Activated naive CD4-positive, alpha-beta T cell treated with anti-CD3 and anti-CD28 coated beads, Interleukin-2, amount 50 U/mL, for 72 hours (primary cell): ENCODE measurements around the gene ABLIM2. TPM values are rescaled to one million over a fixed set of nuclear protein-coding genes. Genes with fewer than 3 reads are reported as not detected.

Source experiments
- ATAC-seq, 2 donors: fragments of 150-1000 bp; cut with Tn5 transposase; 2 replicates each; pipeline ENCODE4 v1.10.0; 2021; ENCODE audit warnings: mild to moderate bottlenecking in 2 of 2, moderate library complexity in 2 of 2
- DNase-seq, 2 donors: peaks; one replicate each; pipeline ENCODE4 v3.0.0; 2021 to 2022; ENCODE audit warnings: low spot score in 2 of 2
- H3K27ac Mint-ChIP-seq, 2 donors: one replicate each; pipeline ENCODE4 v1.8.0; 2022; ENCODE audit warnings: mild to moderate bottlenecking in 2 of 2, mixed read lengths in 2 of 2
- H3K36me3 Mint-ChIP-seq, 2 donors: one replicate each; pipeline ENCODE4 v1.8.0; 2022; ENCODE audit warnings: mixed read lengths in 2 of 2
- H3K9me3 Mint-ChIP-seq, 2 donors: one replicate each; pipeline ENCODE4 v1.8.0; 2022; ENCODE audit warnings: mixed read lengths in 2 of 2
- total RNA-seq, 2 donors: library from RNA; stranded (reverse); gene quantifications; one replicate each; pipeline ENCODE4 v1.2.3, GENCODE V29; 2022

Gene ABLIM2
- total RNA-seq, 2 donors from 2014 or later = 0.27 to 0.41 TPM

DNA sequence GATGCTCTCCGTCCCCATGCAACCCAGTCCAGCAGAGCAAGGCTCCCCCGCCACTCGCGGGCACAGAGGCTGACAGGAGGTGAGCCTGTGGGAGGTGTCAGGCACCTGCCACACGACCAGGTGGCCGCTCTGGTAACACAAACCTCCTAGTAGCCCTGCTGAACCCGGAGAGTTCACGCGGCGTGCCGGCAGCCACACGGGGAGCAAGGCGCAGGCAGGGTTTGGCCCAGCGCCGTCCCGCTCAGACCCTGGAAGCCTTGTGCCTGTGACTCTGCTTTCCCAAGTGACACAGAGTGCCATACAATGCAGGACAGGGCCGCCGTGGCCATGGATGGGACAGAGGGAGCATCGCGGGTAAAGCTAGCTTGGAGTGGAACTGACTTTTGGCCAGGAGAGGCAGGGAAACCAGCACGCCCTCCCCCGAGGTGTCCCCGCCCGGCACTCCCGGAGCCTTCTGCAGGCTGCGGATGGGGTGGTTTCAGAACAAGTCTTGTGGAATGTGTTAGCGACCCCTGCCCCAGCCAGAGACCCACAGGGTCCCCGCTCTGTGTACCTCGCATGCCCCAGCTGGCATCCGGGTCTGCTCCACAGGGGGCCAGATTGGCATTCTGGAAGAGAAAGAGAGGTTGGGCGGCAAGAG is 174.2 kb downstream of the ABLIM2 start:
- Mint-ChIP-seq H3K36me3 (no peaks in the 10 kb centered on the region), H3K9me3 (no peaks in the 10 kb centered on the region), H3K27ac (no peak overlapping the region)
- DNase-seq (no peak), ATAC-seq (no peak)

DNA sequence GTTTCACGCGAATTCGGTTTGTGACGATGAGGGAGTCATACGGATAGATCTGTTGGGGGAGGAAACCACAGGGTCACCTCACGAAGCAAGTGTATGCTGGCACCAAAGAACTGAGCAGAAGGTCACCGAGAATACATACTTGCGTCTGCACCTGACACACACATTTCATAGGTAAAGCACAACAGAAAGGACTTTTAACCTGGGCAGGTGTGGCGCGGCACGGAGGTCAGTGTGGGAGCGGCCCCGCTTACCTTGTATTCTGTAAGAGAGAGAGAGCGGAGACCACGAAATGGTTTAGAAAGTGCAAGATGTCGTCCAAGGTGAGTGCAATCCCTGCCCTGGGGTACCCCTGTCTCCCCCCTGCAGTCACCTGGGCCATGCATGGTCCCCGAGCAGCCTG is 175.3 kb downstream of the ABLIM2 start:
- no peaks in the 10 kb centered on the region for H3K36me3 Mint-ChIP-seq
- no peak for ATAC-seq
- peak overlapping the region in 1 of 2 donors; percentile 84 for H3K27ac Mint-ChIP-seq
- no peak for DNase-seq
- H3K9me3 Mint-ChIP-seq = no peaks in the 10 kb centered on the region

DNA sequence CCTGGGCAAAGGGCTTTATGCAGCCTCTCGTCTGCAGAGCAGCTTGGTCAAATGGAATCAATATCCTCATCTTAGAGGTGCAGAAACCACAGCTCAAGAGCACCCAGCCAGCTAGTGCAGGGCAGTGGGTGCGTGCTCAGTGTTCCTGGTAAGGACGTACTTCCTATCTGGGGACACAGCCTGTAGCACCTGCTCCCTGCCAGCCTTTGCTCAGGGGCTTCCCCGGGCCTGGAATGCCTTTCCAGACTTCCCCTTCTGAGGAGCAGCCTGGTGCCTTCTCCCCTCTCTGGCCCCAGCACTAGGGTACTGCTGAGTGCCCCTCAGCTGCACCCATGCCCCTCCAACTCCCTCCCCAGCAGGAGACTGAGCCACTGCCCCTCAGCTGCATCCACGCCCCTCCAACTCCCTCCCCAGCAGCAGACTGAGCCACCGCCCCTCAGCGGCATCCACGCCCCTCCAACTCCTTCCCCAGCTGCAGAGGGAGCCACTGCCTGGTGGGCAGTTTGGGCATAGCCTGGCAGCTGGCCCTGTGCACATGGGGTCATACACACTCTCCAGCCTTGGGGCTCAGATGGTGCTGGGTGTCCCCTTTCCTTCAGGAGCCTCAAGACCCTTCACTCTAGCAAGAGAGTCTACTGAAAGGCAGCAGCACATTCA is 176.7 kb downstream of the ABLIM2 start:
- ATAC-seq = no peak
- no peak for DNase-seq
- Mint-ChIP-seq H3K27ac (no peak overlapping the region), H3K36me3 (no peaks in the 10 kb centered on the region), H3K9me3 (no peaks in the 10 kb centered on the region)

DNA sequence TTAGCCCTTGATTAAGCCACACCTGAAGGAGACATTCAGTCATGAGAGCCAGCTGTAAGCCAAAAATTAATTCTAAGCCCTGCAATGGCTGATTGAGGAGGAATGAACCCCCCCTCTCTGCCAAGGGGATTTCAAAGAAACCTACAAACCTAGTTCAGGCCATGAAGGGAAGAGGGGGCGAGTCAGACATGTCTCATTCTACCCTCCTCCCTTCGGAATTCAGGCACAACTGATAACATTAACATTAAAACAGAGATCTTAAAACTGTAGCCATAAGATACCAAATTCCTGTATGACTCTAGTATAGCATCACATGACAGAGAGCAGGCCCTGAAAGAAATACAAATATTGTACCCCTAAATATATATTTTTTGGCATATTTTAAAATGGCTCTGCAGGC is 178.6 kb downstream of the ABLIM2 start:
- no peaks in the 10 kb centered on the region for H3K36me3 Mint-ChIP-seq
- H3K9me3 Mint-ChIP-seq = no peaks in the 10 kb centered on the region
- peak overlapping the region in 1 of 2 donors; percentile 86 for H3K27ac Mint-ChIP-seq
- no peak for ATAC-seq
- no peak for DNase-seq

DNA sequence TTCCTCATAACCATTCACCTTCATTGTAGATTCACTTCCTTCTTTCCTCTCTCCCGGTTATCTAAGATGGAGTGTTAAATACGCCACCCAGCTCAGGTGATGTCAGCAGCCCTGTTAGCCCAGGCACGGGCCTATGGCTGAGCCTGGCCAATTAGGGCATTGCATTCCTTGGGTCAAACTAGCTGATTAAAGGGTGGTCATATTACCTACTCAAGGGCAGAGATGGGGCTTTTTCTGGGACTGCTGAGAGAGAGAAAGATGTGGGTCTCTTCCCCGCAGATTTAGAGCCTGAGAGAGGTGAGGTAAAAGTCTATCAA is 179.0 kb downstream of the ABLIM2 start:
- ATAC-seq (no peak), DNase-seq (no peak)
- H3K36me3 Mint-ChIP-seq = no peaks in the 10 kb centered on the region
- peak overlapping the region in 1 of 2 donors; percentile 86 for H3K27ac Mint-ChIP-seq
- H3K9me3 Mint-ChIP-seq = no peaks in the 10 kb centered on the region

DNA sequence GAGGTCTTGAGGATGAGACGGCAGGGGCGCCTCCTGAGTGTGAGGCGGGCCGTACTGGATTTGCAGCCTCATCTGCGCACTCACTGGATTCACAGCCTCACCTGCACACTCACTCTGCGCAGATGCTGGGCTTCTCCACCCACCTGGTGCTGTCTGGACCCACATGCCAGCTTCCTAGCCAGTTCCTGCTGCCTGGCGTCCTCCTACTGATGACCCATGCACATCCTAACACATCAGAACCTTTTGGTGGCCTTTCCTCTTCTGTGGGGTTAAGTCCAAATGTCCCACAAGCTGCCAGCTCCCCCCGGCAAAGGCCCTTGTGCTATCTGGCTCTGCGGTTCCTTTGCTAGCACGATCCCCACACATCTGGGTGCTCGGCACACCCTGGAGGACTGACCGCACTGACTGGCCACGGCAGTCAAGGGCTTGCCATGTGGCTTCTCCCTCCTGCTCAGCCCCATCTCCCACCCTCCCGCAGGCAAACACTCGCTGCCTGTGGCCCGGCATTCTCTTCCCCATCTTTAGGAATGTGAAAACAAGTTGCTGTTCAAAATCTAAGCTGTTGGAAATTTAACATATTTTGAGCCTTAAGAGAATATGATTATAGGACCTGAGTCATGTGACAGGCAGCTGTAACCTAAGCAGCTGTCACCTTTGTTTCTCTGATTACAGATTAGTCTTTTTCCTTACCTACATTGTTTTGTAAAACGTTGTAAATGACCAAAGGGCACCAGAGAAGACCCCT is 179.5 kb downstream of the ABLIM2 start:
- H3K9me3 Mint-ChIP-seq = no peaks in the 10 kb centered on the region
- ATAC-seq = no peak
- DNase-seq = no peak
- H3K36me3 Mint-ChIP-seq = no peaks in the 10 kb centered on the region
- no peak overlapping the region for H3K27ac Mint-ChIP-seq

DNA sequence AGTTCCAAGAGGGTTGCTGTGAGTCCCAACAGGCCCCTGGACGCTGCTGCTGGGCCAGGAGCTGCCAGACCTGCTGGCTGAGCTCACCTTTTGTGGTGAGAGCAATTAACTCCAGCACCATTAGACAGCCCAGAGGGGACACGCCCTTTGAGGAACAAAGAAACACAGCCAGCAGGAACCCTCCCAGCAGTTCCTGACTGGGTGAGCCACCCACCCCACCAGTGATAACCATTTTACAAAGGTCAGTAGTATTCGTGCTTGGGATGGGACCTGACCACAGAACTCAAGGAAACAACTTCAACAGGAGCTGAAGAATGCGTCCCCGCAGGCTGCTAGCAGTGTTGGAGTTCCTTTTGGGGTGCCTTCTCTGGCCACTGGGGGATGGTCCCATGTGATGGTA is 180.1 kb downstream of the ABLIM2 start:
- H3K36me3 Mint-ChIP-seq = no peaks in the 10 kb centered on the region
- no peak for DNase-seq
- ATAC-seq = no peak
- H3K27ac Mint-ChIP-seq = no peak overlapping the region
- H3K9me3 Mint-ChIP-seq = no peaks in the 10 kb centered on the region

DNA sequence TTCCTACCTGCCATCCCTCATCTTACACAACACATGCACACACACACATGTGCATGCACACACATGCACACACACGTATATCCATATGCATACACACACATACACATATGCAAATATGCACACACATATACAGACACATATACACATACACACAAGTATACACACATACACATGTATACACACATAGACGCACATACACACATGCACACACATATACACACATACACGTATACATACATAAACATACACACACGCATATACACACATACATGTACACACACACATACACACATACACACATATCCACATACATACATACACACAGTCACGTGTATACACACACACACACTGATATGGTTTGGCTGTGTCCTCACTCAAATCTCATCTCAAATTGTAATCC is 182.0 kb downstream of the ABLIM2 start:
- no peak for DNase-seq
- ATAC-seq = no peak
- no peaks in the 10 kb centered on the region for H3K9me3 Mint-ChIP-seq
- H3K36me3 Mint-ChIP-seq = peaks cover 0 to 13% of the 10 kb centered on the region in 2 donors
- H3K27ac Mint-ChIP-seq = no peak overlapping the region

DNA sequence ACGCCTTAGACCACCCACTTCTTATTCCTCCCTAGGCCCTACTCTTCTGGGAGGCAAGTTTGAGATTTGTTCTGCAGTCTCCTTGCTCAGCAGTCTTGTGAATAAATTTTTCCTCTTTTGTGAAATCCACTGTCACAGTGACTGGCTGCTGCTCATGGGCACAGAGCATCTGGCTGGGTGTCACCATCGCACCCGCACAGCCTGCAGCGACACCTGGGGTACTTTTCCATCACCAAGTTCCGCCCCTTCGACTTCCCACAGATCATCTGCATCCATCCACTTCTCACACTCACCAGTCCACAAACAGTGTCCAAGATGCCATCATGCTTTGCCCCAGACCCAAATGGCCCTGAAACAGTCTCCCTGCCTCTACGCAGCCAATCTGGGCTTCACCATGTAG is 182.6 kb downstream of the ABLIM2 start:
- ATAC-seq = no peak
- Mint-ChIP-seq H3K9me3 (no peaks in the 10 kb centered on the region), H3K36me3 (peaks cover 0 to 19% of the 10 kb centered on the region in 2 donors), H3K27ac (no peak overlapping the region)
- DNase-seq = no peak

DNA sequence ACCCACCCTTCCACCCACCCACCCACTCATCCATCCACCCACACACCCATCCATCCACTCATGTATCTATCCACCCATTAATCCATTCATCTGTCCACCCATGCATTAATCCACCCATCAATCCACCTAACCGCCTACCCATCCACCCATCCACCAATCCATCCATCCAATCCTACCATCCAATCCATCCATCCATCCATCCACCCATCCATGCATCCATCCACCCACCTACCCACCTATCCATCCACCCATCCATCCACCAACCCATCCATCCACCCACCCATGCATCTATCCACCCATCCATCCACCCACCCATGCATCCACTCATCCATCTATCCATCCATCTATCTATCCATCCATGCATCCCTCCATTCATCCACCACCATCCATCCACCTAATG is 184.2 kb downstream of the ABLIM2 start:
- ATAC-seq (no peak), DNase-seq (no peak)
- H3K27ac Mint-ChIP-seq = no peak overlapping the region
- no peaks in the 10 kb centered on the region for H3K9me3 Mint-ChIP-seq
- H3K36me3 Mint-ChIP-seq = peaks cover 0 to 34% of the 10 kb centered on the region in 2 donors

DNA sequence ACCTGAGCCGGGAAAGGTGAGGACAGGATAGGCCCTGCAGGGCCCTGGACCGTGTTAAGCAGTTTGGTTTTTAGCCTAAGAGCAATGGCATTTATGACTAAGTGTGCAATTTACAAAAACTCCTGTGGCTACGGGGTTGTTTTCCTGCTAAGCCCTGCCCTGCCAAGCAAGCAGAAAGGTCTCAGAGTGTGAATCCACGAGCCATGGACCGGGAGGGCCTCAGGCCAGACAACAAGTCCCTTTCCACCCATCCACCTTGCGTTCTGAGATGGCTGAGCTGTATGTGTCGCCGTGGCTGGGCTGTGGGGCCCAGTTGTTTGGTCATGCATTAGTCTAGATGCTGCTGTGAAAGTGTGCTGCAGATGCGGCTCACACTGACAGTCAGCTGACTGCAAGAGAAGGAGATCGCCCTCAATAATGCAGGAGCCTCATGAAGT is 185.1 kb downstream of the ABLIM2 start:
- Mint-ChIP-seq H3K9me3 (no peaks in the 10 kb centered on the region), H3K36me3 (peaks cover 0 to 35% of the 10 kb centered on the region in 2 donors), H3K27ac (peak overlapping the region; percentile 96)
- no peak for DNase-seq
- peak in 1 of 2 donors; percentile 6 for ATAC-seq

DNA sequence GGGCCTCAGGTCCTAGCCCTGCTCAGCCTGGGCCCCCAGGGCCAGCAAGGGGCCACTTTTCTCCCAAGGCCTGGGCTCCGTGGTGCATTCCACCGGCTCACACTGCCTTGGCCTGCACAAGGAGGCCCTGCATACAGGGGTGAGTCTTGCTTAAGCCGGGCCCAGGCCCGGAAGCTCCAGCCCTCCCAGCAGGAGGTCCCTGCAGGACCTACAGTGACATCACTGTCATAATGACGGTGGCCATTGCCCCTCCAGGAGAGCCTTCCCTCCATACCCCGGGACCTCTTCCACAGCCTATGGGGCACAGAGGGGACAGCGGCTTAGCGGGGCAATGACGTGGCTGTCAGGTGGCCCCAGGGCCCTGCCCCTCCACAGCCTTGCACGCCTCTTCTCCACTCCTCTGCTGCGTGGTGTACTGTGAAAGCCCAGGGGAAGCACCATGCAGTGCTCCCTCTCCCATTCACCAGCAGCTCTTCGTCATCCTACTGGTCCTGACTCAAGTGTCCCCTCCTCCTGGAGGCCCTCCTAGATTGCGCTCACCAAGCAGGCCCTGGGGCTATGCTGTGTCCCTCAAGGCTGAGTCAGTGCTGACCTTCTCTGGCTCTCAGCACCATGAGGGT is 186.6 kb downstream of the ABLIM2 start:
- Mint-ChIP-seq H3K27ac (peak overlapping the region; percentile 96), H3K36me3 (peaks cover 0 to 39% of the 10 kb centered on the region in 2 donors), H3K9me3 (no peaks in the 10 kb centered on the region)
- DNase-seq (no peak), ATAC-seq (peak in 1 of 2 donors; percentile 56)

DNA sequence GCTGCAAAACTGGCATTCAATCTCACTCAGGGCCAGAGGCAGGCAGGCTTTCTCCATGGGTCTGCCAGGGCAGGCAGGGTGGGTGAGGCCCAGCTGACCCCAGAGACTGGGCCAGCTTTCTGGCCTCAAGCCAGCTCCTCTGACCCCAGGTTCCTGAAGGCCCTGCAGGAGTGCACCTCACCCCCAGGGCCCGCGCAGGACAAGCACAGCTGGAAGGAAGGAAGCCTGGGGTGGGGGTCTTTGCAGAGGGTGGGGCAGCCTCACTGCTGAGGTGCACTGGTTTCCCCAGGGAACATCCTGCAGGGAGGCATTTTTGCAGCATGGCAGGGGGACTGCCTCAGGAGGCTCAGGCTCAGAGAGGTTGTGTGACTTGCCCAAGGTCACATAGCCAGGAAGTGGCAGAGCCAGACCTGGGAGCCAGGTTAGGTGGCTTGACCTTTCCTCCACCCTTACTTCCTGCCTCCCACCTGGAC is 187.4 kb downstream of the ABLIM2 start:
- H3K36me3 Mint-ChIP-seq = peaks cover 0 to 39% of the 10 kb centered on the region in 2 donors
- DNase-seq (no peak), ATAC-seq (no peak)
- no peaks in the 10 kb centered on the region for H3K9me3 Mint-ChIP-seq
- peak overlapping the region; percentile 96 to 99 for H3K27ac Mint-ChIP-seq

DNA sequence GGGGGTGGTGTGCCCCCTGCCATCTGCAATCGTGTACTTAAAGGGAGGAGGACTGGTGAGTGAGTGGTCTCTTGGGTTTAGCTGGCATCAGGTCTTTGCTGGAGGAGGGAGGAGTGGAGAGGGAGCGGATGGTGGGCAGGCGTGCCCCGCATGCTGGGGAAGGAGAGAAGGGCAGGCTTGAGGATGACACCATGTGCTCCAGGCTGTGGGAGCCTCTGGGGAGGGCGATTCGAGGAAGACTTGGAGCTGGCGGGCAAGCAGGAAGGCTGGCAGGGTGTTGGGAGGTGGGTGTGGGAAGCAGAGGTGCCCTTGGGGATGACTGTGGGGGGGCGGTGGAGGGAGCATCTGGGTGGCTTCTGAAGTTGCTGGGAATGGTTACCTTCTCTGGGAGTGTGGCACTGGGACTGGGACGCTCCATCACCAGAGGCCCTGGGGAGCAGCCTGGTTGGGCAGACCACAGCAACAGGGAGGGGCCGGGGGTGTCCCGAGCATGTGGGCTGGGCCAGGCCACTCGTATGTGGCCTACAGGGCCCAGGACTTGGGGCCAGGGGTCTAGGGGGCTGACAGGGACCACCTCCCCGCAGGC is 188.2 kb downstream of the ABLIM2 start:
- Mint-ChIP-seq H3K27ac (peak overlapping the region; percentile 96 to 99), H3K9me3 (no peaks in the 10 kb centered on the region), H3K36me3 (peaks cover 0 to 39% of the 10 kb centered on the region in 2 donors)
- no peak for DNase-seq
- peak in 1 of 2 donors; percentile 3 for ATAC-seq

DNA sequence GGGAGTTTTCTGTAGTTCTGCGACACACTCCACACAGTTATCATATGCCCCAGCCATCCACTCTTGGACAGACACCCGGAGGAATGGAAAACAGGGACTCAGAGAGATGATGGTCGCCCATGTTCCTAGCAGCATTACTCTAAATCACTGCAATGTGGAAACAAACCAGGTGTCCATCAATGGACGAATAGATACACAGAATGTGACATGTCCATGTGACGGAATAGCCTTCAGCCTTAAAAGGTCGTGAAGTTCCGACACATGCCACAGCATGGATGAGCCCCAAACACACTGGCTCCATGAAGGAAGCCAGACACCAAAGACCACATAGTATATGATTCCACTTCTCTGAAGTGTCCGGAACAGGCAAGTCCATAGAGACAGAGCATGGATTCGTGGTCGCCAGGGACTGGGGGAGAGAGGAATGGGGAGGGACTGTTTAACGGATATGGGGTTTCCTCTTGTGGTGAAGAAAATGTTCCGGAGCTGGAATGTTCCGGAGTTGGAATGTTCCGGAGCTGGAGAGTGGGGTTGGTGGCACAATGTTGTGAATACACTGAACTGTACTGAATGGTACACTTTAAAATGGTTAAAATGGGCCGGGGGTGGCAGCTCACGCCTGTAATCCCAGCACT is 190.2 kb downstream of the ABLIM2 start:
- DNase-seq (no peak), ATAC-seq (no peak)
- Mint-ChIP-seq H3K27ac (peak overlapping the region; percentile 16 to 22), H3K36me3 (peaks cover 0 to 39% of the 10 kb centered on the region in 2 donors), H3K9me3 (no peaks in the 10 kb centered on the region)

DNA sequence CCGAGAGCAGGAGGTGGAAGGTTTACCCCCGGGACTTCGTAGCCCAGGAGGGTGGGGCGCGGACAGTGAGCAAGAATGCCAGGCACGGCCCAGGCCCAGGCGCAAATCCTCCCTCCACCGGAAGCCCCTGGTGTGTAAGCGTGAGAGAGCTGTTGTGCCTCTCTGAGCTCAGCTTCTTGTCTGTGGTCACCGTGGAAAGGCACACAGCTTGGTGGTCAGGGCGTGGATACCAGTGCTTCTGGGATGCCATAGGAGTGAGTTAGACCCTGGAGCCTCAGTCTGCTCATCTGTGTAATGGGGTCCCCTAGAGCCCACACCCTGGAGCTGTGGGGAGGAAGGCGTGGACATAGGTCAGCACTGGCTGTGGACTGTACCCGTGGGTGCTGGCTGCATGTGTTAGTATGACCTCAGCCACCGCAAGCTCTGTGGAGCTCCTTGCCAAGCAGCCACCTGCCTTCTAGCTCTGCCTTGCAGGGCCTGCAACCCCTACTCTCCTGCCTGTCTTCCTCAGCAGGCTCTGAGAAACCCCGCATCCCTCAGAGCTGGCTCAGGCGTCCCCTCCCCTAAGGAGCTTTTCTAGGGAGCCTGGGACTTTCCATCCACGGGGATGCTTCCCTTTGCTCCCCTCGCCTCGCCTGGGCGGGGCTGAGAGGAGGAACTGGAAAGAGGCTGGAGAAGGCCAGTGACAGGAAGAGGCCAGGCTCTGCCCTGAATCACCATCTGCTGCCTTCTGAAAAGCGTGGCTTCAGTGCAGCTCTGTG is 190.9 kb downstream of the ABLIM2 start:
- peaks cover 0 to 38% of the 10 kb centered on the region in 2 donors for H3K36me3 Mint-ChIP-seq
- H3K9me3 Mint-ChIP-seq = no peaks in the 10 kb centered on the region
- DNase-seq (no peak), ATAC-seq (no peak)
- H3K27ac Mint-ChIP-seq = peak overlapping the region; percentile 16 to 86
